PFSK-1 (cell line): ENCODE measurements around the gene ANKRD9.

Experiments
- FOXP2 ChIP-seq: optimal IDR thresholded peaks from 2 replicates; pipeline ENCODE3; 2011; ENCODE audit warnings: borderline replicate concordance, control low read depth, inconsistent platforms; ENCODE audit not compliant: insufficient read depth; ENCODE audit errors: extremely low read length, extremely low read depth
- POLR2AphosphoS5 ChIP-seq: IDR thresholded peaks from 2 replicates; pipeline ENCODE4 v1.6.1; 2012; ENCODE audit warnings: low read depth, mild to moderate bottlenecking, control low read depth, low read length, moderate library complexity
- REST ChIP-seq, 2 experiments: IDR thresholded peaks; 2 replicates each; pipeline versions ENCODE4 v1.6.1 to v1.8.0; 2011 to 2012; ENCODE audit warnings: low read depth in 2 of 2, low read length in 2 of 2, control low read depth in 1 of 2, inconsistent platforms in 1 of 2, mild to moderate bottlenecking in 1 of 2, moderate library complexity in 1 of 2; ENCODE audit not compliant: insufficient read depth in 1 of 2
- SIN3A ChIP-seq: IDR thresholded peaks from 2 replicates; pipeline ENCODE4 v1.6.1; 2012; ENCODE audit warnings: mild to moderate bottlenecking, low read length, moderate library complexity, borderline replicate concordance; ENCODE audit not compliant: insufficient read depth
- TAF1 ChIP-seq: IDR thresholded peaks from 2 replicates; pipeline ENCODE4 v1.6.1; 2012; ENCODE audit warnings: low read length, control low read depth, borderline replicate concordance; ENCODE audit not compliant: insufficient read depth

Gene ANKRD9

GRCh38 chr14:102484316-102484715 lies 25.3 kb downstream of the ANKRD9 start:
- TF ChIP-seq POLR2AphosphoS5 (no peak), FOXP2 (no peak), SIN3A (no peak), TAF1 (no peak), REST (IDR thresholded peaks at IDR 0.05; ENCODE audit: insufficient read depth in 1 of 2, low read depth in 2 of 2, low read length in 2 of 2) (no peak)

GRCh38 chr14:102481791-102482238 lies 27.8 kb downstream of the ANKRD9 start:
- TF ChIP-seq POLR2AphosphoS5 = no peak
- TF ChIP-seq FOXP2 = no peak
- TF ChIP-seq SIN3A = no peak
- TF ChIP-seq TAF1 = no peak
- TF ChIP-seq REST (IDR thresholded peaks at IDR 0.05; ENCODE audit: insufficient read depth in 1 of 2, low read depth in 2 of 2, low read length in 2 of 2) = no peak

- TF ChIP-seq POLR2AphosphoS5 = no peak
- no peak for TF ChIP-seq FOXP2
- no peak for TF ChIP-seq SIN3A
- TF ChIP-seq REST (IDR thresholded peaks at IDR 0.05; ENCODE audit: insufficient read depth in 1 of 2, low read depth in 2 of 2, low read length in 2 of 2) = no peak
- no peak for TF ChIP-seq TAF1
These were observed 28.2 kb downstream of the ANKRD9 start for GRCh38 chr14:102481371-102481770.

- TF ChIP-seq SIN3A (no peak), FOXP2 (no peak), REST (IDR thresholded peaks at IDR 0.05; ENCODE audit: insufficient read depth in 1 of 2, low read depth in 2 of 2, low read length in 2 of 2) (no peak), TAF1 (no peak)
These were observed 29.8 kb downstream of the ANKRD9 start for GRCh38 chr14:102479777-102480176.

GRCh38 chr14:102479107-102479506 lies 30.5 kb downstream of the ANKRD9 start:
- TF ChIP-seq REST (IDR thresholded peaks at IDR 0.05; ENCODE audit: insufficient read depth in 1 of 2, low read depth in 2 of 2, low read length in 2 of 2) (no peak), TAF1 (no peak), SIN3A (no peak), FOXP2 (no peak), POLR2AphosphoS5 (no peak)
